Chondrocyte (in vitro differentiated cells): ENCODE measurements around the gene ANP32A. TPM values are rescaled to one million over a fixed set of nuclear protein-coding genes. Genes with fewer than 3 reads are reported as not detected.

Source experiments
- DNase-seq: peaks from one replicate; pipeline ENCODE4 v3.0.0; 2021; ENCODE audit warnings: mixed read lengths, low spot score
- H3K27ac Mint-ChIP-seq: one replicate; pipeline ENCODE4 v1.8.0; 2021; ENCODE audit warnings: mild to moderate bottlenecking, moderate library complexity, mixed read lengths; ENCODE audit not compliant: unreplicated experiment
- H3K27me3 Mint-ChIP-seq: 2 replicates; pipeline ENCODE4 v1.8.0; 2021; ENCODE audit warnings: low read depth, mixed read lengths
- H3K36me3 Mint-ChIP-seq: 2 replicates; pipeline ENCODE4 v1.8.0; 2021; ENCODE audit warnings: low read depth, mixed read lengths
- H3K4me1 Mint-ChIP-seq: 2 replicates; pipeline ENCODE4 v1.8.0; 2021; ENCODE audit warnings: low read depth, mild to moderate bottlenecking, mixed read lengths
- H3K4me3 Mint-ChIP-seq: one replicate; pipeline ENCODE4 v1.8.0; 2021; ENCODE audit warnings: mild to moderate bottlenecking, moderate library complexity, mixed read lengths; ENCODE audit not compliant: unreplicated experiment
- H3K9me3 Mint-ChIP-seq: 2 replicates; pipeline ENCODE4 v1.8.0; 2021; ENCODE audit warnings: low read depth, mixed read lengths
- total RNA-seq: library from RNA; stranded (reverse); gene quantifications from 3 replicates; pipeline ENCODE4 v1.2.1, GENCODE V29; 2021
- TF ChIP-seq, protein P1 (sequence below): fragments of 200-600 bp; sonication (generic); IDR thresholded peaks from 2 replicates; pipeline ENCODE4 v1.5.0; 2021; ENCODE audit warnings: antibody characterized with exemption, mild to moderate bottlenecking, moderate library complexity

Gene ANP32A
- total RNA-seq, 1 donor from 2014 or later = 117 TPM

DNA sequence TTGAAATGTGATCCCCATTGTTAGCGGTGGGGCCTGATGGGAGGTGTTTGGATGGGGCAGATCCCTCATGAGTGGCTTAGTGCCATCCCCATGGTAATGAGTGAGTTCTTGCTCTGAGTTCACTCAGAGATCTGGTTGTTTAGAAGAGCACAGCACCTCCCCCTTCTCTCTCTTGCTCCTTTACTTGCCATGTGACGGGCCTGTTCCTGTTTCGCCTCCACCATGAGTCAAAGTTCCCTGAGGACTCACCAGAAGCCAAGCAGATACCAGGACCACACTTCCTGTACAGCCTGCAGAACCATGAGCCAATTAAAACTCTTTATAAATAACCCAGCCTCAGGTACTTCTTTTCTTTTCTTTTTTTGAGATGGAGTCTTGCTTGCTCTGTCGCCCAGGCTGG is 46.6 kb downstream of the ANP32A start:
- Mint-ChIP-seq H3K36me3 (peaks cover 10% of the 10 kb centered on the region), H3K9me3 (peaks cover 5% of the 10 kb centered on the region), H3K4me1 (peaks cover 12% of the 10 kb centered on the region), H3K27me3 (no peaks in the 10 kb centered on the region), H3K27ac (no peak overlapping the region), H3K4me3 (no peak overlapping the region)
- TF ChIP-seq, protein P1, sequence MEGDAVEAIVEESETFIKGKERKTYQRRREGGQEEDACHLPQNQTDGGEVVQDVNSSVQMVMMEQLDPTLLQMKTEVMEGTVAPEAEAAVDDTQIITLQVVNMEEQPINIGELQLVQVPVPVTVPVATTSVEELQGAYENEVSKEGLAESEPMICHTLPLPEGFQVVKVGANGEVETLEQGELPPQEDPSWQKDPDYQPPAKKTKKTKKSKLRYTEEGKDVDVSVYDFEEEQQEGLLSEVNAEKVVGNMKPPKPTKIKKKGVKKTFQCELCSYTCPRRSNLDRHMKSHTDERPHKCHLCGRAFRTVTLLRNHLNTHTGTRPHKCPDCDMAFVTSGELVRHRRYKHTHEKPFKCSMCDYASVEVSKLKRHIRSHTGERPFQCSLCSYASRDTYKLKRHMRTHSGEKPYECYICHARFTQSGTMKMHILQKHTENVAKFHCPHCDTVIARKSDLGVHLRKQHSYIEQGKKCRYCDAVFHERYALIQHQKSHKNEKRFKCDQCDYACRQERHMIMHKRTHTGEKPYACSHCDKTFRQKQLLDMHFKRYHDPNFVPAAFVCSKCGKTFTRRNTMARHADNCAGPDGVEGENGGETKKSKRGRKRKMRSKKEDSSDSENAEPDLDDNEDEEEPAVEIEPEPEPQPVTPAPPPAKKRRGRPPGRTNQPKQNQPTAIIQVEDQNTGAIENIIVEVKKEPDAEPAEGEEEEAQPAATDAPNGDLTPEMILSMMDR = no peak
- no peak for DNase-seq

DNA sequence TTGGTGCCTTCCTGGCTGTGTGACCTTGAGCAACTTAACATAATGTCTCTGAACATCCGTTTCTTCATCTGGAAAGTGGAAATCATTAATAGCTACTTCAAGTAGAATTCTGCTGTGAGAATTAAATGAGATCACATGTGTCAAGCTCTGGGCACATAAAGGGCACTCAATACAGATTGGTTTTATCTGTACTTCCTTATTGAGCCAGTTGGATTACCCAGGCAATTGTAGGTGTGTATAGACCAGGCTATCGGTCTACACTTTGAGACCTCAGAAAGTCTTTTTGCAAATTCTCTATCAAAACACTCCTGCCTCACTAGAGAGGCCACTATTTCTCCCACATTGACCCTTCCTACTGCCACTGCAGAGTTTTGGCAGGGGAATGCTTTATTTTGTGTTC is 47.7 kb downstream of the ANP32A start:
- DNase-seq = no peak
- Mint-ChIP-seq H3K27ac (no peak overlapping the region), H3K36me3 (peaks cover 4% of the 10 kb centered on the region), H3K27me3 (no peaks in the 10 kb centered on the region), H3K9me3 (peaks cover 5% of the 10 kb centered on the region), H3K4me1 (peaks cover 20% of the 10 kb centered on the region), H3K4me3 (no peak overlapping the region)
- TF ChIP-seq, protein P1 = no peak

DNA sequence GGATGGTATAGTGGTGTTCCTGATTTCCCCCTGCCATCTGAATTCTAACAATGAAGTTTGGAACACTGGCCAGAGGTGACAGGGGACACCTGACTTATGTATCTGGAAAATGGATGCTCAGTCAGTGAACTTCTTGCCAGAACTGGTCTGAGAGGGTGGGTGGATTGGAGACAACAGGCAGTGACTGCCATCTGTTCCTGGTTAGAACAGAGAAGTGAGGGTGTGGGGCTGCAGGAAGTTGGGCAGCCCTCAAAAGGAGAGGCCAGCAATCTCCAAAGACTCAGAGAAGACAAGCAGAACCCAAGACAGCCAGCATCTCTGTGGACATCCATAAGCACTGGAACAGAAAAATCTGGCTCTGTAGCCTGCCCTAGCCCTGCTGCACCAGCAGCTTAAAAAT is 50.5 kb downstream of the ANP32A start:
- H3K4me3 Mint-ChIP-seq = no peak overlapping the region
- TF ChIP-seq, protein P1 = no peak
- DNase-seq = no peak
- H3K36me3 Mint-ChIP-seq = no peaks in the 10 kb centered on the region
- H3K27ac Mint-ChIP-seq = no peak overlapping the region
- H3K9me3 Mint-ChIP-seq = peaks cover 5% of the 10 kb centered on the region
- peaks cover 12% of the 10 kb centered on the region for H3K4me1 Mint-ChIP-seq
- no peaks in the 10 kb centered on the region for H3K27me3 Mint-ChIP-seq

DNA sequence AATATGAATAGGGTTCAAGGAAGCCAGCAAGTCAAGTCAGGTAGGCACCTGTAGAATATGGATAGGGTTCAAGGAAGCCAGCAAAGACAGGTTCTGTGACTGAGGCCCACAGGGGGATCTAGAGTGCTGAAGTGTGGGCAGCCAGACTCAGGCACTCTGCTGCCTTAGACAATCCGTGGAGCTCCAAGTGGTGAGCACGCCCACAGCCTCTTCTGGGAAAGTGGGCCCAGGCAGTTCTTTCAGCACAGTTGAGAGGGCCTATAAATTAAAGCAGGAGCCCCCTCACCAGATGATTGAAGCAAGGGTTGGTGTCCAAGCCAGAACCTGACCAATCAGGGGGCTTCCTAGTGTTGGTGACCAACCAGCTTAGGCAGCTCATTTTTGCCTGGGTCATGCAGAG is 51.0 kb downstream of the ANP32A start:
- Mint-ChIP-seq H3K27me3 (no peaks in the 10 kb centered on the region), H3K36me3 (no peaks in the 10 kb centered on the region), H3K4me3 (no peak overlapping the region), H3K9me3 (peaks cover 5% of the 10 kb centered on the region), H3K27ac (no peak overlapping the region), H3K4me1 (peaks cover 9% of the 10 kb centered on the region)
- TF ChIP-seq, protein P1 = no peak
- DNase-seq = no peak

DNA sequence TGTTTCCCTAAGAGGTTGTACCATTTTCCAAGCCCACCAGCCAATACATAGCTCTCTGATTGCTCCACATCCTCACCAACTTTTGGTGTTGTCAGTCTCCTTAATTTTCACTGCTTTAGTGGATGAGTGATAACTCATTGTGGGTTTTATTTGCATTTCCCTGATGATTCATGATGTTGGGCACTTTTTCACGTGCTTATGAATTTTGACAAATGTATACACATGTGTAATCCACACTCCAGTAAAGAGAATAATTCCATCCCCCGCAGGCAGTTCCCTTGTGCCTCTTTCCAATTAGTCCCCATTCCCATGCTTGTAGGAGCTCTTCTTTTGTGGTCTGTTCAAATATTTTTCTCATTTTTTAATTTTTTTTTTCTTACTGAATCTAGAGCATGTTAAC is 52.4 kb downstream of the ANP32A start:
- Mint-ChIP-seq H3K27ac (no peak overlapping the region), H3K4me1 (peaks cover 9% of the 10 kb centered on the region), H3K27me3 (no peaks in the 10 kb centered on the region), H3K9me3 (no peaks in the 10 kb centered on the region), H3K4me3 (no peak overlapping the region), H3K36me3 (no peaks in the 10 kb centered on the region)
- no peak for DNase-seq
- TF ChIP-seq, protein P1 = no peak
